ENCODE measurements around the gene EFCAB14. TPM values are rescaled to one million over a fixed set of nuclear protein-coding genes. Genes with fewer than 3 reads are reported as not detected.
"Not testable (repeated sequence)": the region's sequence is repeated elsewhere in the genome, so short reads cannot be mapped to it uniquely, and the experiment has no call there.

The EFCAB14 gene
- total RNA-seq, 3 donors from 2014 or later = 46.8 to 48.6 (median 48.4) TPM

DNA sequence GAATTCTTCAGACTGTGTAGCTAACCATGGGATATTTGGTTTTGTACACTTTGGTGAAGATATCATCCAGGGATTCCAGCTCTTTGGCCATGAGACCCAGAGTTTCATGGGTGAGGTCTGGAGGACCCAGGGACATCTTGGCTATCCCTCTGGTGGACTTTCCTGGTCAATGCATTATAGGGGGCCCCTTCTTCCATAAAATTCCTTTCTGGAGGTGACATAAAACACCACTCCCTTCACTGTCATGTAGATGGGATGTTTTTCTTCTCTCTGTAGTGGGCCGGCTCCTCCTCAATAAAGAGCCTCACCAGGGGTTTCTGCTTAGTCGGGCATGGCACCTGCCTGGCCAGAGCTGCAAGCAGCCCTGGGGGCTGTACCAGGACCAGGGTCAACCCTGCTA lies 52.9 kb downstream of the EFCAB14 start:
- H3K4me3 Mint-ChIP-seq = peak overlapping the region; percentile 84
- peaks cover 21% of the 10 kb centered on the region for H3K4me1 Mint-ChIP-seq (ENCODE audit: low read depth)
- H3K9me3 Mint-ChIP-seq = no peaks in the 10 kb centered on the region
- DNase-seq (no peak), ATAC-seq (no peak)
- H3K27me3 Mint-ChIP-seq (ENCODE audit: low read depth) = no peaks in the 10 kb centered on the region
- H3K36me3 Mint-ChIP-seq (ENCODE audit: insufficient read depth) = peaks cover 20% of the 10 kb centered on the region

- ATAC-seq; DNase-seq; H3K4me3 Mint-ChIP-seq; H3K9me3 Mint-ChIP-seq; H3K27me3 Mint-ChIP-seq (ENCODE audit: low read depth): not testable (repeated sequence)
- Mint-ChIP-seq H3K4me1 (ENCODE audit: low read depth) (peaks cover 29% of the 10 kb centered on the region), H3K36me3 (ENCODE audit: insufficient read depth) (peaks cover 23% of the 10 kb centered on the region)
Measured at GRCh38 chr1:46662919-46663318, 56.0 kb downstream of the EFCAB14 start.

DNA sequence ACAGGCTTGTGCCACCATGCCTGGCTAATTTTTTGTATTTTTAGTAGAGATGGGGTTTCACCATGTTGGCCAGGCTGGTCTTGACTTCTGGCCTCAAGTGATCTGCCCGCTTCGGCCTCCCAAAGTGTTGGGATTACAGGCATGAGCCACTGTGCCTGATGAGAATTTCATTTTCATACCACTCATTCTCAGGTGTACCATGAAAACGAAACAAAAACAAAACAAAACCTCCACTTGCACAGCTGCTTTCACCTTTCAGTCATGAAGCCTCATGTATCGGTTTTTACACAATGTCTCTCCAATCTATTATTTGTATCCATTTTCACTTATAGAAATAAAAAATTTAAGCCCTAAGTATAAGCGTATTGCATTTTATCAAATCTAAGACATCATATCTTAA lies 58.8 kb downstream of the EFCAB14 start:
- peaks cover 12% of the 10 kb centered on the region for H3K4me1 Mint-ChIP-seq (ENCODE audit: low read depth)
- H3K27me3 Mint-ChIP-seq (ENCODE audit: low read depth); H3K9me3 Mint-ChIP-seq; DNase-seq; H3K4me3 Mint-ChIP-seq: not testable (repeated sequence)
- H3K36me3 Mint-ChIP-seq (ENCODE audit: insufficient read depth) = peaks cover 36% of the 10 kb centered on the region
- peak in 1 of 2 donors; percentile 10 for ATAC-seq

- Mint-ChIP-seq H3K4me3 (no peak overlapping the region), H3K36me3 (ENCODE audit: insufficient read depth) (peaks cover 38% of the 10 kb centered on the region), H3K9me3 (no peaks in the 10 kb centered on the region), H3K4me1 (ENCODE audit: low read depth) (peaks cover 8% of the 10 kb centered on the region), H3K27me3 (ENCODE audit: low read depth) (no peaks in the 10 kb centered on the region)
- ATAC-seq (no peak), DNase-seq (no peak)
Measured at GRCh38 chr1:46659307-46659870, 59.5 kb downstream of the EFCAB14 start.

DNA sequence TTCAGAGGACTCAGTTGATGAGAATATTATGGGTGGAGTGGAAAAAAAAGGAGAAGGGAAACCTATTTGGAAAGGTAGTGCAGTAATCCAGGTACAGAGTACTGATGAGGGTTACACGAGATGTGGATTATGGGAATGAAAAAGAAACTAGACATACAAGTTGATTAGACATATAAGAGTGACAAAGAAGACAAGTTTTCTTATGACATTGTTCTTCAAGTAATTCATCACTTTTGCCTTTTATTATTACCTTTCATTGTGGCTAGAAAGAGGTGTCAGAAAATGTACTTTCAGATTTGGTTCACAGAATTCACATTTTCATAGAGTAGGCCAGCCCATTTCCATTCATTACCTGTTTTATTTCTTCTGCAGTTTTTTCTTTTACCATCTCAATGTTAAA lies 61.1 kb downstream of the EFCAB14 start:
- H3K27me3 Mint-ChIP-seq (ENCODE audit: low read depth) = no peaks in the 10 kb centered on the region
- H3K4me1 Mint-ChIP-seq (ENCODE audit: low read depth) = peaks cover 11% of the 10 kb centered on the region
- ATAC-seq (no peak), DNase-seq (no peak)
- no peak overlapping the region for H3K4me3 Mint-ChIP-seq
- peaks cover 36% of the 10 kb centered on the region for H3K36me3 Mint-ChIP-seq (ENCODE audit: insufficient read depth)
- H3K9me3 Mint-ChIP-seq = no peaks in the 10 kb centered on the region

- DNase-seq (no peak), ATAC-seq (no peak)
- peaks cover 44% of the 10 kb centered on the region for H3K36me3 Mint-ChIP-seq (ENCODE audit: insufficient read depth)
Measured at GRCh38 chr1:46656643-46657042, 62.3 kb downstream of the EFCAB14 start.

DNA sequence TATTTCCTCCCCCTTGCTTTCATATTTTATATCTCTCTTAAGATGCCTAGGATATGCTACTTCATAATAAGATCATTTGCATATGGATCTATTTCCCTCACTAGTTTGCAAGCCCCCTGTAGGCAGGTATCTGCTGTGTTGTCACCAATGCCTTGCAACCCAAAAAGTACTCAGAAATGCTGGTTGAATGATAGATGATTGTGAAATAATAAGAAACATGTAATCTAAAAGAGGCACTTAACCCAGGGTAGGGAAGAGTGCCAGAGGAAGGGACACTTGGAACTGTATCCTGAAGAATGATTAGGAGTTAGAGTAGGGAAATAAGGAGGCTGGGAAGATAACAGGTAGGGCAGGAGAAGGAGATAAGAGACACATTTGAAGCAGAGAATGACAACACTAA lies 63.1 kb downstream of the EFCAB14 start:
- H3K36me3 Mint-ChIP-seq (ENCODE audit: insufficient read depth) = peaks cover 44% of the 10 kb centered on the region
- ATAC-seq = no peak
- H3K9me3 Mint-ChIP-seq = no peaks in the 10 kb centered on the region
- DNase-seq = no peak
- peaks cover 11% of the 10 kb centered on the region for H3K4me1 Mint-ChIP-seq (ENCODE audit: low read depth)
- H3K4me3 Mint-ChIP-seq = no peak overlapping the region
- no peaks in the 10 kb centered on the region for H3K27me3 Mint-ChIP-seq (ENCODE audit: low read depth)

More at GRCh38 chr1:46656643-46657042, 62.3 kb downstream of the EFCAB14 start:
- Mint-ChIP-seq H3K4me3 (no peak overlapping the region), H3K4me1 (ENCODE audit: low read depth) (peaks cover 11% of the 10 kb centered on the region), H3K9me3 (no peaks in the 10 kb centered on the region), H3K27me3 (ENCODE audit: low read depth) (no peaks in the 10 kb centered on the region)

- not testable (repeated sequence) for ATAC-seq; H3K9me3 Mint-ChIP-seq; H3K4me3 Mint-ChIP-seq; H3K27me3 Mint-ChIP-seq (ENCODE audit: low read depth); DNase-seq; H3K4me1 Mint-ChIP-seq (ENCODE audit: low read depth)
- H3K36me3 Mint-ChIP-seq (ENCODE audit: insufficient read depth) = peaks cover 55% of the 10 kb centered on the region
Measured at GRCh38 chr1:46654698-46655097, 64.2 kb downstream of the EFCAB14 start.

DNA sequence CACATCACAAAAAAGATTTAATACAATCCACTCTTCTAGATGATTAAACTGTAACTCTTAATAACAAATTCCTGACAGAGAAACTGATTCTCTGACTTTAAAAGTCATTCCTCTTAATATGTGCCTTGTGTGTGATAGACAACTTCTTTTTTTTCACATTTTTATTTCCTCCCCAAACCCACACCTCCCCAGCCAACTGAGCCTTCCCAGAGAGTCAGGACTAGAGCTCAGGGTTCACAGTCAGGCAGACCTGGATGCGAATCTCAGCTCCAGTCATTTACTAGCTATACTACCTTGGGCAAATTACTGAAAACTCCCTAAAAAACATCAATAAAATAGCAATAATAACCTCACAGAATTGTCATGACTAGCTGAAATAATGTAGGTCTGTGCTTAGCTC lies 64.9 kb downstream of the EFCAB14 start:
- H3K27me3 Mint-ChIP-seq (ENCODE audit: low read depth) = no peaks in the 10 kb centered on the region
- DNase-seq = no peak
- H3K36me3 Mint-ChIP-seq (ENCODE audit: insufficient read depth) = peaks cover 58% of the 10 kb centered on the region
- H3K9me3 Mint-ChIP-seq = peaks cover 5% of the 10 kb centered on the region
- ATAC-seq = no peak
- H3K4me3 Mint-ChIP-seq = no peak overlapping the region
- peaks cover 3% of the 10 kb centered on the region for H3K4me1 Mint-ChIP-seq (ENCODE audit: low read depth)

GRCh38 chr1:46653405-46653958 lies 65.4 kb downstream of the EFCAB14 start:
- peaks cover 58% of the 10 kb centered on the region for H3K36me3 Mint-ChIP-seq (ENCODE audit: insufficient read depth)

GRCh38 chr1:46652321-46653100 lies 66.4 kb downstream of the EFCAB14 start:
- Mint-ChIP-seq H3K27me3 (ENCODE audit: low read depth) (no peaks in the 10 kb centered on the region), H3K9me3 (peaks cover 5% of the 10 kb centered on the region), H3K4me1 (ENCODE audit: low read depth) (peaks cover 3% of the 10 kb centered on the region), H3K4me3 (no peak overlapping the region), H3K36me3 (ENCODE audit: insufficient read depth) (peaks cover 55% of the 10 kb centered on the region)
- DNase-seq (no peak), ATAC-seq (no peak)

More at GRCh38 chr1:46653405-46653958, 65.4 kb downstream of the EFCAB14 start:
- no peak for ATAC-seq
- Mint-ChIP-seq H3K4me3 (no peak overlapping the region), H3K9me3 (peaks cover 5% of the 10 kb centered on the region), H3K4me1 (ENCODE audit: low read depth) (peaks cover 3% of the 10 kb centered on the region), H3K27me3 (ENCODE audit: low read depth) (no peaks in the 10 kb centered on the region)
- no peak for DNase-seq

- peaks cover 60% of the 10 kb centered on the region for H3K36me3 Mint-ChIP-seq (ENCODE audit: insufficient read depth)
- not testable (repeated sequence) for H3K4me3 Mint-ChIP-seq; H3K9me3 Mint-ChIP-seq; ATAC-seq; DNase-seq; H3K4me1 Mint-ChIP-seq (ENCODE audit: low read depth); H3K27me3 Mint-ChIP-seq (ENCODE audit: low read depth)
Measured at GRCh38 chr1:46651152-46651551, 67.8 kb downstream of the EFCAB14 start.

GRCh38 chr1:46650491-46650890 lies 68.4 kb downstream of the EFCAB14 start:
- Mint-ChIP-seq H3K36me3 (ENCODE audit: insufficient read depth) (peaks cover 54% of the 10 kb centered on the region), H3K4me1 (ENCODE audit: low read depth) (peaks cover 5% of the 10 kb centered on the region), H3K4me3 (no peak overlapping the region), H3K9me3 (peaks cover 5% of the 10 kb centered on the region), H3K27me3 (ENCODE audit: low read depth) (no peaks in the 10 kb centered on the region)
- DNase-seq = no peak
- ATAC-seq = no peak

DNA sequence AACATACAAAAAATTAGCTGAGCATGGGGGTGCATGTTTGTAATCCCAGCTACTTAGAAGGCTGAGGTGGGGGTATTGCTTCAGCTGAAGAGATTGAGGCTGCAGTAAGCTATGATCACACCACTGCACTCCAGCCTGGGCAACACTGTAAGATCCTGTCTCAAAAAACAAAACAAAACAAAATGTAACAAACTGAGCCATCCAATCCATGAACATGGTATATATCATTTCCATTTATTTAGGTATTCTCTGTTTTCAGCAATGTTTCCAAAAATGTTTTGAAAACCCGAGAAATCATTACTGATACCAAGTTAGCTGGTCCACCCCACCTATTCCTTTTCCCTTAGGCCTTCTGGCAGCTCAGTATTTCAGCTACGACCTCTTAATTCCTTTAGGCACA lies 69.2 kb downstream of the EFCAB14 start:
- Mint-ChIP-seq H3K4me1 (ENCODE audit: low read depth) (peaks cover 5% of the 10 kb centered on the region), H3K36me3 (ENCODE audit: insufficient read depth) (peaks cover 50% of the 10 kb centered on the region), H3K27me3 (ENCODE audit: low read depth) (no peaks in the 10 kb centered on the region), H3K9me3 (peaks cover 5% of the 10 kb centered on the region), H3K4me3 (no peak overlapping the region)
- no peak for DNase-seq
- no peak for ATAC-seq

- peaks cover 2% of the 10 kb centered on the region for H3K4me1 Mint-ChIP-seq (ENCODE audit: low read depth)
- peaks cover 5% of the 10 kb centered on the region for H3K9me3 Mint-ChIP-seq
- peaks cover 39% of the 10 kb centered on the region for H3K36me3 Mint-ChIP-seq (ENCODE audit: insufficient read depth)
- no peaks in the 10 kb centered on the region for H3K27me3 Mint-ChIP-seq (ENCODE audit: low read depth)
- ATAC-seq (no peak), DNase-seq (no peak)
- no peak overlapping the region for H3K4me3 Mint-ChIP-seq
Measured at GRCh38 chr1:46647611-46648010, 71.3 kb downstream of the EFCAB14 start.
